HFFc6 (cell line): ENCODE measurements around the gene MATCAP1. TPM values are rescaled to one million over a fixed set of nuclear protein-coding genes. Genes with fewer than 3 reads are reported as not detected.

Source experiments
- DNase-seq: peaks from one replicate; pipeline ENCODE4 v3.0.0-alpha.2; 2018
- H3K27ac Mint-ChIP-seq: 2 replicates; pipeline ENCODE4 v1.8.0; 2020; ENCODE audit warnings: mild to moderate bottlenecking, mixed read lengths
- H3K27me3 Mint-ChIP-seq: 2 replicates; pipeline ENCODE4 v1.8.0; 2021; ENCODE audit warnings: mild to moderate bottlenecking, moderate library complexity, mixed read lengths; ENCODE audit not compliant: insufficient read depth
- H3K36me3 Mint-ChIP-seq: 2 replicates; pipeline ENCODE4 v1.8.0; 2021; ENCODE audit warnings: low read depth, mixed read lengths
- H3K4me1 Mint-ChIP-seq: 2 replicates; pipeline ENCODE4 v1.8.0; 2020; ENCODE audit warnings: low read depth, mixed read lengths
- H3K4me3 Mint-ChIP-seq: 2 replicates; pipeline ENCODE4 v1.8.0; 2020; ENCODE audit warnings: mild to moderate bottlenecking, moderate library complexity, mixed read lengths
- H3K9me3 Mint-ChIP-seq: 2 replicates; pipeline ENCODE4 v1.8.0; 2020; ENCODE audit warnings: mild to moderate bottlenecking, mixed read lengths
- CTCF ChIP-seq: fragments of 200-600 bp; sonication (generic); IDR thresholded peaks from 2 replicates; pipeline ENCODE4 v1.5.0; 2021; ENCODE audit warnings: antibody characterized with exemption, mild to moderate bottlenecking
- microRNA-seq: library from miRNA; unstranded; fragments of <30 nt; microRNA quantifications from one replicate; pipeline ENCODE4, GENCODE V29; 2019
- total RNA-seq, 6 experiments: library from RNA; stranded (reverse); fragmentation: NEBNext Ultra II Directional; extraction: Animal tissue kit (Norgen Biotek cat#: 25700); gene quantifications; 2 replicates in 1 of 6; 3 replicates in 5 of 6; pipeline ENCODE4 v1.2.3, GENCODE V29; 2021

Gene MATCAP1
- total RNA-seq, 6 experiments from 2014 or later = 9.6 to 13.8 (median 11.6) TPM

GRCh38 chr16:67137605-67138004 lies 46.2 kb downstream of the MATCAP1 start:
- Mint-ChIP-seq H3K4me1 (no peaks in the 10 kb centered on the region), H3K27ac (no peak overlapping the region), H3K4me3 (no peak overlapping the region), H3K36me3 (peaks cover 24% of the 10 kb centered on the region), H3K27me3 (no peaks in the 10 kb centered on the region; the same call in 1 of the 2 replicates), H3K9me3 (no peaks in the 10 kb centered on the region)
- no peak for TF ChIP-seq CTCF
- DNase-seq = no peak

GRCh38 chr16:67129422-67129821 lies 54.3 kb downstream of the MATCAP1 start:
- TF ChIP-seq CTCF = no peak
- H3K27ac Mint-ChIP-seq = no peak overlapping the region
- no peaks in the 10 kb centered on the region for H3K36me3 Mint-ChIP-seq
- DNase-seq = no peak
- no peaks in the 10 kb centered on the region for H3K9me3 Mint-ChIP-seq
- peaks cover 2% of the 10 kb centered on the region; the same call in 1 of the 2 replicates for H3K27me3 Mint-ChIP-seq
- H3K4me3 Mint-ChIP-seq = no peak overlapping the region
- no peaks in the 10 kb centered on the region for H3K4me1 Mint-ChIP-seq

DNA sequence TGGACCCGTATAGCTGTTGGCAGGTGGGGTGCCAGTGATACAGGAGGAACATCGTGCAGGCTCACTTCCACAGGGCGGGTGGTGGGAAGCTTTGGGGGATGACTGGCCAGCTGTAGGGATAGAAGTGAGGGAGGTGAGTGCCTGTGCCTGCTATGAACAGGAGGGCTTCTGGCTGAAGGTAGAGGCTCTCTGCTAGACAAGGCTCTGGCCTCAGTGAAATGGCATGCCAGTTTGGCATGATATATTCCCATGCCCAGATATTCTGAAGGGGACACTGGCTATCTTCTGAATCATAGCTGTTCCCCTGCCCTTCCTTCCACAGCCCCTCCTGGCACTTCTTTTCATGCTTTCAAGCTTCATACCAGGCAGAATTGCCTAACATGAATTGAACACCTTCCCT lies 54.9 kb downstream of the MATCAP1 start:
- H3K27me3 Mint-ChIP-seq = peaks cover 2% of the 10 kb centered on the region; the same call in 1 of the 2 replicates
- H3K4me3 Mint-ChIP-seq = no peak overlapping the region
- no peaks in the 10 kb centered on the region for H3K9me3 Mint-ChIP-seq
- peaks cover 3% of the 10 kb centered on the region for H3K36me3 Mint-ChIP-seq
- H3K4me1 Mint-ChIP-seq = no peaks in the 10 kb centered on the region
- no peak overlapping the region for H3K27ac Mint-ChIP-seq
- DNase-seq = no peak
- no peak for TF ChIP-seq CTCF

DNA sequence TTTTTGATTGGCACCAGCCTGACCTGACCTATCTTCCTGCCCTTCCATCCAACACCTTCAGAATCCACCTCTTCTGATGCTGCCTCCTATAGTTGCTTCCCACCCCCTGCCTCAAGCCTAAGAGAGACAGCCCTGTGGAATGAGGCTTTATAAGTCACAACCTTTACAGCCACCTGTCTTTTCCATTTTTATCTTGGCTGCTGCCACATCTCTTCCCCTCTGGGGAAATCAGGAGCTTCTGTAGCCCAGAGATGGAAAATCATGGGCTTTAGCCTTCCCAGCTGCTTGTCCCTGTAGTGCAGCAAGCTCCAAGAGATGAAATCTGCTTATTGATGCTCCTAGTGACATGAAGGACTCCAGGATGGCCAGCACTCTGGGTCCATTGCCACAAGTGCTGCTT lies 55.3 kb downstream of the MATCAP1 start:
- Mint-ChIP-seq H3K4me1 (no peaks in the 10 kb centered on the region), H3K27ac (no peak overlapping the region), H3K4me3 (no peak overlapping the region), H3K36me3 (peaks cover 7% of the 10 kb centered on the region), H3K27me3 (peaks cover 2% of the 10 kb centered on the region; the same call in 1 of the 2 replicates), H3K9me3 (no peaks in the 10 kb centered on the region)
- DNase-seq = no peak
- no peak for TF ChIP-seq CTCF

Small RNA genes within 50 kb of the gene (microRNA-seq; reads per million reads assigned to microRNA genes)
- gene MIR328 = 843 reads per million, percentile 74 among the genes with 10 or more reads in this experiment

Other genes starting within 250 kb of the MATCAP1 start
- 100 to 1,000 TPM in 2 of 6 experiments, 10 to 100 TPM in 4; 90.9 to 108 (median 98.6) TPM for gene CIAO2B, start 249.6 kb downstream of the MATCAP1 start, total RNA-seq
- 10 to 100 TPM; 35.1 to 42.3 (median 40.2) TPM for gene CES2, start 248.4 kb downstream of the MATCAP1 start, total RNA-seq
- gene CES3, start 222.7 kb downstream of the MATCAP1 start, total RNA-seq = under 1 TPM in 5 of 6 experiments, not detected in 1; 0.06 to 0.39 (median 0.14) TPM
- gene CES4A, start 195.4 kb downstream of the MATCAP1 start, total RNA-seq = 1 to 10 TPM; 1.7 to 3.5 (median 2.3) TPM
- 10 to 100 TPM; 55.2 to 84.4 (median 69.5) TPM for gene CBFB, start 154.8 kb downstream of the MATCAP1 start, total RNA-seq
- 10 to 100 TPM in 5 of 6 experiments, 1 to 10 TPM in 1; 10.0 to 13.8 (median 11.8) TPM for gene PHAF1, start 74.0 kb downstream of the MATCAP1 start, total RNA-seq
- 10 to 100 TPM; 45.7 to 55.1 (median 50.1) TPM for gene B3GNT9, start 33.0 kb downstream of the MATCAP1 start, total RNA-seq
- 10 to 100 TPM; 12.8 to 16.8 (median 15.8) TPM for gene TRADD, start 24.1 kb downstream of the MATCAP1 start, total RNA-seq
- 10 to 100 TPM in 1 of 6 experiments, 1 to 10 TPM in 5; 7.2 to 10.8 (median 7.8) TPM for gene FBXL8, start 24.0 kb downstream of the MATCAP1 start, total RNA-seq
- gene HSF4, start 19.2 kb downstream of the MATCAP1 start, total RNA-seq = 1 to 10 TPM; 3.3 to 5.5 (median 4.6) TPM
- gene NOL3, start 13.4 kb downstream of the MATCAP1 start, total RNA-seq = 10 to 100 TPM; 16.1 to 20.1 (median 17.7) TPM
- under 1 TPM in 1 of 6 experiments, not detected in 5; 0.18 TPM for gene EXOC3L1, start 6.2 kb upstream of the MATCAP1 start, total RNA-seq
- gene E2F4, start 8.2 kb upstream of the MATCAP1 start, total RNA-seq = 10 to 100 TPM; 52.9 to 64.7 (median 61.0) TPM
- gene ELMO3, start 15.2 kb upstream of the MATCAP1 start, total RNA-seq = 1 to 10 TPM in 3 of 6 experiments, under 1 TPM in 3; 0.79 to 1.3 (median 1.1) TPM
- gene TMEM208, start 43.2 kb upstream of the MATCAP1 start, total RNA-seq = 10 to 100 TPM; 50.9 to 67.8 (median 58.4) TPM
- gene FHOD1, start 63.5 kb upstream of the MATCAP1 start, total RNA-seq = 10 to 100 TPM; 46.3 to 55.9 (median 51.1) TPM
- gene SLC9A5, start 65.0 kb upstream of the MATCAP1 start, total RNA-seq = 1 to 10 TPM; 3.3 to 4.2 (median 3.7) TPM
- gene PLEKHG4, start 95.6 kb upstream of the MATCAP1 start, total RNA-seq = 10 to 100 TPM in 5 of 6 experiments, 1 to 10 TPM in 1; 8.6 to 14.1 (median 13.0) TPM
- not detected for gene KCTD19, start 142.8 kb upstream of the MATCAP1 start, total RNA-seq
- gene LRRC36, start 142.9 kb upstream of the MATCAP1 start, total RNA-seq = not detected
- gene TPPP3, start 209.5 kb upstream of the MATCAP1 start, total RNA-seq = under 1 TPM in 2 of 6 experiments, not detected in 4; 0.21 to 0.28 TPM
- 1 to 10 TPM; 2.1 to 5.4 (median 2.8) TPM for gene ZDHHC1, start 232.5 kb upstream of the MATCAP1 start, total RNA-seq
- gene HSD11B2, start 247.2 kb upstream of the MATCAP1 start, total RNA-seq = not detected